ENCODE measurements around the gene CPSF3. TPM values are rescaled to one million over a fixed set of nuclear protein-coding genes. Genes with fewer than 3 reads are reported as not detected.

Gene CPSF3
- total and polyA plus RNA-seq, 9 of the 15 experiments (the other 6 are each of a cell fraction or from before 2014, with no cell fraction given) = 54.2 to 151 (median 94.5) TPM

- TF ChIP-seq MAFK (IDR thresholded peaks at IDR 0.05; ENCODE audit: low read length) (no peak), CTBP1 (IDR thresholded peaks at IDR 0.05; ENCODE audit: borderline replicate concordance) (no peak), SNRNP70 (optimal IDR thresholded peaks at IDR 0.05; ENCODE audit: low read depth, low read length) (no peak), ZNF239 (CRISPR knock-in tag; IDR thresholded peaks at IDR 0.05) (no peak), ZNF740 (CRISPR knock-in tag; IDR thresholded peaks at IDR 0.05) (no peak), ZNF740 (tag; IDR thresholded peaks at IDR 0.05) (no peak), TAF9B (IDR thresholded peaks at IDR 0.05; ENCODE audit: partially characterized antibody) (no peak), TAL1 (IDR thresholded peaks at IDR 0.05) (no peak), ZNF764 (CRISPR knock-in tag; IDR thresholded peaks at IDR 0.05; ENCODE audit: low read depth) (no peak), DMBX1 (CRISPR knock-in tag; IDR thresholded peaks at IDR 0.05; ENCODE audit: borderline replicate concordance) (no peak), MYC (IDR thresholded peaks at IDR 0.05; ENCODE audit: low read depth, low read length) (no peak), MYC (CRISPR knock-in tag; IDR thresholded peaks at IDR 0.05; ENCODE audit: borderline replicate concordance, low read depth) (no peak), ZC3H11A (IDR thresholded peaks at IDR 0.05; ENCODE audit: low read depth, low read length) (no peak), CBFB (CRISPR knock-in tag; IDR thresholded peaks at IDR 0.05) (no peak), ZNF197 (CRISPR knock-in tag; IDR thresholded peaks at IDR 0.05; ENCODE audit: low read depth) (no peak), TEAD4 (IDR thresholded peaks at IDR 0.05; ENCODE audit: low read length) (no peak), TEAD4 (CRISPR knock-in tag; IDR thresholded peaks at IDR 0.05; ENCODE audit: borderline replicate concordance) (no peak), TFAM (CRISPR knock-in tag; conservative IDR thresholded peaks at IDR 0.05) (no peak)
These were observed 5.6 kb downstream of the CPSF3 start (continued) for GRCh38 chr2:9428965-9429577.
